GM04503 (cell line): ENCODE results near the gene GSTP1.
"Not testable (repeated sequence)": the region's sequence is repeated elsewhere in the genome, so short reads cannot be mapped to it uniquely, and the experiment has no call there.

Source experiments
- DNase-seq: peaks from one replicate; pipeline ENCODE4 v3.0.0-alpha.2; 2012; ENCODE audit warnings: low read depth

Gene GSTP1

GRCh38 chr11:67583247-67584204 lies at the start of gene GSTP1:
GSTP1 (plus strand) TSS chr11:67583812; CDS start chr11:67583844, 32 bp downstream.
- DNase-seq: peak; percentile 42

GRCh38 chr11:67534070-67534679 lies 49.4 kb upstream of the GSTP1 start:
- no peak for DNase-seq

GRCh38 chr11:67535561-67535960 lies 48.1 kb upstream of the GSTP1 start:
- DNase-seq: no peak

GRCh38 chr11:67538306-67538705 lies 45.3 kb upstream of the GSTP1 start:
- no peak for DNase-seq

- no peak for DNase-seq
Measured at GRCh38 chr11:67538823-67539505, 44.6 kb upstream of the GSTP1 start.

- no peak for DNase-seq
Measured at GRCh38 chr11:67539550-67539949, 44.1 kb upstream of the GSTP1 start.

- DNase-seq: no peak
Measured at GRCh38 chr11:67541198-67541597, 42.4 kb upstream of the GSTP1 start.

- no peak for DNase-seq
Measured at GRCh38 chr11:67542169-67542568, 41.4 kb upstream of the GSTP1 start.

GRCh38 chr11:67542971-67543370 lies 40.6 kb upstream of the GSTP1 start:
- no peak for DNase-seq

GRCh38 chr11:67543585-67543984 lies 40.0 kb upstream of the GSTP1 start:
- no peak for DNase-seq

GRCh38 chr11:67544616-67545242 lies 38.9 kb upstream of the GSTP1 start:
- DNase-seq: no peak

GRCh38 chr11:67545280-67545679 lies 38.3 kb upstream of the GSTP1 start:
- DNase-seq: no peak

GRCh38 chr11:67548112-67548511 lies 35.5 kb upstream of the GSTP1 start:
- DNase-seq: not testable (repeated sequence)

GRCh38 chr11:67548555-67549110 lies 35.0 kb upstream of the GSTP1 start:
- DNase-seq: no peak

GRCh38 chr11:67551127-67551526 lies 32.5 kb upstream of the GSTP1 start:
- no peak for DNase-seq

GRCh38 chr11:67551697-67552096 lies 31.9 kb upstream of the GSTP1 start:
- not testable (repeated sequence) for DNase-seq

- DNase-seq: no peak
Measured at GRCh38 chr11:67556244-67556643, 27.4 kb upstream of the GSTP1 start.

GRCh38 chr11:67558084-67558772 lies 25.4 kb upstream of the GSTP1 start:
- no peak for DNase-seq

GRCh38 chr11:67561971-67562619 lies 21.5 kb upstream of the GSTP1 start:
- DNase-seq: no peak

- no peak for DNase-seq
Measured at GRCh38 chr11:67562963-67563704, 20.5 kb upstream of the GSTP1 start.
